Nephron progenitor cell (in vitro differentiated cells): ENCODE results near the gene TRIP11.
A peak's percentile ranks its signal among the peaks of the same experiment; 100 is the strongest.

ENCODE experiments used
- DNase-seq: peaks from one replicate; pipeline ENCODE4 v3.0.0; 2021
- H3K27ac Mint-ChIP-seq: 2 replicates; pipeline ENCODE4 v1.8.0; 2021; ENCODE audit warnings: mild to moderate bottlenecking, moderate library complexity, mixed read lengths
- H3K27me3 Mint-ChIP-seq: 2 replicates; pipeline ENCODE4 v1.8.0; 2021; ENCODE audit warnings: mild to moderate bottlenecking, low read depth, mixed read lengths; ENCODE audit not compliant: poor library complexity
- H3K36me3 Mint-ChIP-seq: 2 replicates; pipeline ENCODE4 v1.8.0; 2021; ENCODE audit warnings: low read depth, mixed read lengths
- H3K4me1 Mint-ChIP-seq: 2 replicates; pipeline ENCODE4 v1.8.0; 2021; ENCODE audit warnings: mixed read lengths
- H3K4me3 Mint-ChIP-seq: 2 replicates; pipeline ENCODE4 v1.8.0; 2021; ENCODE audit warnings: mild to moderate bottlenecking, moderate library complexity, mixed read lengths
- H3K9me3 Mint-ChIP-seq: 2 replicates; pipeline ENCODE4 v1.8.0; 2021; ENCODE audit warnings: mild to moderate bottlenecking, moderate library complexity, mixed read lengths
- TF ChIP-seq, protein P1 (sequence below): fragments of 200-600 bp; sonication (generic); IDR thresholded peaks from 2 replicates; pipeline ENCODE4 v1.5.0; 2021; ENCODE audit warnings: antibody characterized with exemption

Gene TRIP11

DNA sequence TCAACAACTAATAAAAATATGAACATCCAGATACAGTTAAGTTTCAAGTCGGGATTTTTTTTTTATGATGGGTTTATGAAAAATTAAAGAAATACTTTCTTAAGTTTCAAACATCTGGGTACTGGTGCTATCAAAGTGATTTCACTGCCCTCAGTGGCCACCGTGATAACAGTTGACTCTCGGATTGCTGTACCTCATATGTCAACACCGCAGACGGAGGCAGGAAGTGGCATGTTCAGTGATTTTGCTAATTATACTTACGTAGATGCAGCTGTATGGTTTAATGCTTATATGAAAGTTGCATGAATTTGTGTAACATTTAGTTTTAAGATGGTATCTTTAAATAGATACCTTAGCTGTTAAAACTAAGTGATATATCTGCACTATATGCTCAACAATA lies 71.6 kb downstream of the TRIP11 start:
- H3K27ac Mint-ChIP-seq = no peak overlapping the region
- no peak overlapping the region for H3K4me3 Mint-ChIP-seq
- H3K27me3 Mint-ChIP-seq = no peaks in the 10 kb centered on the region
- TF ChIP-seq, protein P1, sequence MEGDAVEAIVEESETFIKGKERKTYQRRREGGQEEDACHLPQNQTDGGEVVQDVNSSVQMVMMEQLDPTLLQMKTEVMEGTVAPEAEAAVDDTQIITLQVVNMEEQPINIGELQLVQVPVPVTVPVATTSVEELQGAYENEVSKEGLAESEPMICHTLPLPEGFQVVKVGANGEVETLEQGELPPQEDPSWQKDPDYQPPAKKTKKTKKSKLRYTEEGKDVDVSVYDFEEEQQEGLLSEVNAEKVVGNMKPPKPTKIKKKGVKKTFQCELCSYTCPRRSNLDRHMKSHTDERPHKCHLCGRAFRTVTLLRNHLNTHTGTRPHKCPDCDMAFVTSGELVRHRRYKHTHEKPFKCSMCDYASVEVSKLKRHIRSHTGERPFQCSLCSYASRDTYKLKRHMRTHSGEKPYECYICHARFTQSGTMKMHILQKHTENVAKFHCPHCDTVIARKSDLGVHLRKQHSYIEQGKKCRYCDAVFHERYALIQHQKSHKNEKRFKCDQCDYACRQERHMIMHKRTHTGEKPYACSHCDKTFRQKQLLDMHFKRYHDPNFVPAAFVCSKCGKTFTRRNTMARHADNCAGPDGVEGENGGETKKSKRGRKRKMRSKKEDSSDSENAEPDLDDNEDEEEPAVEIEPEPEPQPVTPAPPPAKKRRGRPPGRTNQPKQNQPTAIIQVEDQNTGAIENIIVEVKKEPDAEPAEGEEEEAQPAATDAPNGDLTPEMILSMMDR = no peak
- H3K36me3 Mint-ChIP-seq = peaks cover 37% of the 10 kb centered on the region
- DNase-seq = no peak
- peaks cover 5% of the 10 kb centered on the region for H3K4me1 Mint-ChIP-seq
- H3K9me3 Mint-ChIP-seq = no peaks in the 10 kb centered on the region

DNA sequence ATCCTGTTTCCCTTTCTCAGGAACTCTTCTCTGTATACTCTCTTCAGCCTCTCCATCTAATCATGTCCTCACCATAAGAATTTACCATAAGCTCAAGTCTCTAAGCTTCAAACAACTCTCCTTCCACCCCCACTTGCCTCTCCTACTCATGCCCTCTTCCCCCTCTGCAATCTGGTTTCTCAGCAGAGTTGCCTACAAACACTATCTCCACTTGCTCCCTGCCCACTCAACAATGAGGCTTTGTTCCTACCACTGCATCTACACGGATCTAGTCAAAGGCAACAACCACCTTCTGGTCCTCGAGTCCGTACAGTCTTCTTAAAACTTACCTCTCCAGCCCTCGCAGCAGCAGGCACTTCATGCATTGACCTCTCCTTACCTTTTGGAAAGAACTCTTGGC lies 75.1 kb downstream of the TRIP11 start:
- Mint-ChIP-seq H3K27me3 (no peaks in the 10 kb centered on the region), H3K36me3 (peaks cover 20% of the 10 kb centered on the region), H3K9me3 (no peaks in the 10 kb centered on the region), H3K4me3 (no peak overlapping the region), H3K4me1 (peaks cover 14% of the 10 kb centered on the region), H3K27ac (peak overlapping the region; percentile 11)
- no peak for DNase-seq
- TF ChIP-seq, protein P1 = no peak

DNA sequence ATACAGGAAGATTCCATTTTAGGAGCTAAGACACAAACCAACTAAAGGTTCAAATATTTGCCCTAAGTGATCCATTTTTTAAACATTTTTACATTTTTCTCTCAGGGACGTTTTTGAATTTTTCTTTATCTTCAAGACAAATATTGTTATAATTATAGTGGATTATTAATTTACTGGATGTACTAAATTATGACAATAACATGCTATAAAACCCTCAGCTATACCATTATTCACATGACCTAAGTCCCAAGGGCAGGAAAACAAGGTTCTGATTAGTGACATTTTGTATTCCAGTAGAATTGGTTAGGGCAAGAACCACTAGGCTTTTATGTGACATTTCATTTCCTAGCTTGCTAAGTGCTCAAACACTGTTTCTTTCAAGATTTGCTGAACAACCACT lies 75.8 kb downstream of the TRIP11 start:
- no peak for DNase-seq
- no peak overlapping the region for H3K4me3 Mint-ChIP-seq
- H3K4me1 Mint-ChIP-seq = peaks cover 14% of the 10 kb centered on the region
- H3K9me3 Mint-ChIP-seq = no peaks in the 10 kb centered on the region
- TF ChIP-seq, protein P1 = no peak
- H3K27me3 Mint-ChIP-seq = no peaks in the 10 kb centered on the region
- H3K27ac Mint-ChIP-seq = no peak overlapping the region
- peaks cover 13% of the 10 kb centered on the region for H3K36me3 Mint-ChIP-seq

DNA sequence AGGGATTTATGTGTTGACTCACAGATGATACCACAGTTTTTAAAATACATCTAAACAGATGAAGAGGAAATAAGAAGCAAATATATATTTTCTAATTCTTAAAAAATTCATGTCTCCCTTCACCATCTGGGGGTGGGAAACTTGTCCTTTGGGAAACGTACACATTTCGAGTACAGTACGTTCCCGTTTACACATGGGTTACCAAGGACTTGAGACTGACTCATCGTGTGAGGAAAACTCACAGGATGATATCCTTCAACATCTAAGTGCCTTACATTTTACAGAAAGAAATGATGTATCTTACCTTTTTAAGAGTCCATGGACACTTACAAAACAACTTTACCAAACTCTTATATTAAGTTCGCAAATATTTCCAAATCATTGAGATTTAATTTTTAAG lies 76.4 kb downstream of the TRIP11 start:
- DNase-seq = no peak
- Mint-ChIP-seq H3K27ac (no peak overlapping the region), H3K4me1 (peaks cover 14% of the 10 kb centered on the region), H3K4me3 (no peak overlapping the region), H3K36me3 (peaks cover 7% of the 10 kb centered on the region), H3K27me3 (no peaks in the 10 kb centered on the region), H3K9me3 (no peaks in the 10 kb centered on the region)
- TF ChIP-seq, protein P1 = no peak

DNA sequence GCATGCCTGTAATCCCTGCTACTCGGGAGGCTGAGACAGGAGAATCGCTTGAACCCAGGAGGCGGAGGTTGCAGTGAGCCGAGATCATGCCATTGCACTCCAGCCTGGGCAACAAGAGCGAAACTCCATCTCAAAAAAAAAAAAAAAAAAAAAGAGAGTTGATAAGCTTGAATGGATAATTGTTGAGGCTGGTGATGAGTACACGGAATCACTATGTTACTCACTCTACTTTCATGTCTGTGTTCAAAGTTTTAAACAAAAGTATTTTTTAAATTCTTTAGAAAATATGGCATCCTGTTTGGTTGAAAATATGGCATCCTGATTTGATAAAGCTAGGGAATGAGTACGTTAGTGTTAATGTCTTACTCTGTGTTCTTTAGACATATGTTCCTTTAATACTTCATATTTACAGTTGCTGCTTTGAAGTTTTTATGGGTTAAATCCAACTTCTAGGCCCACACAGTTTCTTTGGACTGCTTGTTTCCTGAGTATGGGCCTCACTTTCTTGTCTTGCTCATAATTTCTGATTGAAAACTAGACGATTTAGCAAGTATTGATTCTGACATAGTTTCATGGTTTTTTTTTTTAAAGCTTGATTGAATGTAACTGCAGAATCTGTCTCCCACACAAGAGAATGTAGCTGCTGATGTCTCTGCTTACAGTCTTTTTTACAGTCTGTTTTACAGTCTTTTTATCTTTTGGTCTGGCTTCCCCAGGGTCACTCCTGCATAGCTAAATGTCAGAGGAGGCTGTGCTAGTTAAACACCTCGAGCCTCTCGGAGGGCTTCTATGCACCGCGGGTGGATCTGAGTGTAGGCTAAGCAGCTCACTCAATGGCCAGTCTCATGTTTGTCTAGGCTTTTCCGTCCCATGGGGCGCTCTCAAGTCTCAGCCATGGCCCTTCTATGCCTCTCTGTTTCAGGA lies 78.3 kb downstream of the TRIP11 start:
- TF ChIP-seq, protein P1 = no peak
- Mint-ChIP-seq H3K27me3 (peaks cover 3% of the 10 kb centered on the region), H3K36me3 (no peaks in the 10 kb centered on the region), H3K27ac (peak overlapping the region; percentile 42), H3K9me3 (no peaks in the 10 kb centered on the region), H3K4me1 (peaks cover 14% of the 10 kb centered on the region), H3K4me3 (no peak overlapping the region)
- DNase-seq = no peak

DNA sequence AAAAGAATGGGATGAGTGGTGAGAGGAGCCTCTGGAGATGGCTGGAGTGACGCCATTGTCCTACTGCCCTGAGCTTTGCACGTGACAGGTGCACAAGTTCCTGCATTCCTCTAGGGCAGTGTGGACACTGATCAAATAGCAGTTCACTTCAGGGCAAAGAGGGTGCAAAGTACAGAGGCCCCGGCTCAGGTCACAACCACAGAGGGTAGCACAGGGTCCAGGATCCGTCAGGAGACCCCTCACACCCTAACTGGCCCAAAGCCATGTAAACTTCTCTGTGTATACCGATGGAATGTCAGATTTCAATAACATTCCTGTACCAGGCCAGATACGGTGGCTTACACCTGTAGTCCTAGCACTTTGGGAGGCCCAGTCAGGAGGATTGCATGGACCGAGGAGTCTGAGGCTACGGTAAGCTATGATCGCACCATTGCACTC lies 82.0 kb downstream of the TRIP11 start:
- no peaks in the 10 kb centered on the region for H3K9me3 Mint-ChIP-seq
- peaks cover 19% of the 10 kb centered on the region for H3K4me1 Mint-ChIP-seq
- no peak for DNase-seq
- H3K4me3 Mint-ChIP-seq = no peak overlapping the region
- TF ChIP-seq, protein P1 = no peak
- peaks cover 6% of the 10 kb centered on the region for H3K27me3 Mint-ChIP-seq
- no peak overlapping the region for H3K27ac Mint-ChIP-seq
- H3K36me3 Mint-ChIP-seq = no peaks in the 10 kb centered on the region
